SH-SY5Y (cell line): Measurements from ENCODE around the gene DAPK1.

Source experiments
- GATA2 ChIP-seq: IDR thresholded peaks from 2 replicates; pipeline ENCODE4 v1.6.1; 2011; ENCODE audit warnings: mild to moderate bottlenecking, low read depth, low read length
- GATA3 ChIP-seq: IDR thresholded peaks from 2 replicates; pipeline ENCODE4 v1.6.1; 2011; ENCODE audit warnings: low read depth, mild to moderate bottlenecking, low read length, moderate library complexity

The DAPK1 gene

GRCh38 chr9:87556821-87557220 lies 59.2 kb downstream of the DAPK1 start:
- TF ChIP-seq GATA2 (no peak), GATA3 (no peak)

DNA sequence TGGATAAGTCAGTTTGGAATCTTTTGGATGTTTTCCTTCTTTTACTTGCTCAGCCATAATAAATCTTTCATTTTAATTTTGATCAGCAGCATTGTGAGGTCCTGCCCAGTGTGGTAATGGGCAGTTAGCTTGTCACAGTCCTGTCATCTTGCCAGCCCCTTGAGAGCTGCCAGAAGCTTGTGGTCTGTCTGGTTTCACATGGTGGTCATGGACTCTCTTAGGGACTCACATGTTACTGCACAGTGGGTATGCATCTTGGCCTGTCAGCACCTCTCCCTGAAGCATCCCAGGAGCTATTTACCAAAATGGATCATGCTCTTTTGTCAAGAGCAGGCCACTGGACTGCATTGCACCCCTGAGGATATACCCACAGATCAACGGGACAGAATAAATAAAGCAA lies 60.3 kb downstream of the DAPK1 start:
- TF ChIP-seq GATA2 (no peak), GATA3 (no peak)

GRCh38 chr9:87558606-87559190 lies 61.0 kb downstream of the DAPK1 start:
- TF ChIP-seq GATA3 (no peak), GATA2 (no peak)

GRCh38 chr9:87562062-87562461 lies 64.4 kb downstream of the DAPK1 start:
- TF ChIP-seq GATA3: no peak

DNA sequence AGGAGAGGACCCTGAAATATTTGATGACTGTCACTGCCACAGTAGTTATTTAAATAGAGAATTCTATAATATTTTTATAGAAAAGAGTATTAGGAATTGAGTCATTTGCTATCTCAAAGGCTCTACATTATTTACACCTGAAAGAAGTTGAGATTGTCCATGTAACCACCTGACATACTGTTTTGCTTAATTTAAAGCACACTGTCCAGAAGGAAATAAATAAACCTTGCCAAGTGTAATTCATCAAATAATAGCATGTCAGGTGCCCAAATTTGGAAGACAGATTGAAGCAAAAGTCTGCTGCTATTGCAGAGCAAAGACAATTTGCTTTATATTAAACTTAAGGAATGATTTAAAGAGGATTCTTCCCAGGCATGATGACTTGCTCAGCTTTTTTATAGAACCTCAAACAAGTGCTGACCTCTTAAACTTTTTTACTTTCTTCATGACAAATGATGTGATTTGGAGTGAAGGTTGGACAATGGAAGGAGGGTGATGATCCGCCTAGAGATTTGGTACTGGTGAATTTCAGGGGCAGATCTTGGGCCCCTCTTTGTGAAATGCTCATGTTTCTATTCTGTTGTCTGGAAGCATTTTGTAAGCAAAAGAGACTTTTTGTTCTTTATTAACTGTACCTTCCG lies 65.0 kb downstream of the DAPK1 start:
- TF ChIP-seq GATA2 (no peak), GATA3 (no peak)

GRCh38 chr9:87564111-87564510 lies 66.4 kb downstream of the DAPK1 start:
- TF ChIP-seq GATA3 (no peak), GATA2 (no peak)

DNA sequence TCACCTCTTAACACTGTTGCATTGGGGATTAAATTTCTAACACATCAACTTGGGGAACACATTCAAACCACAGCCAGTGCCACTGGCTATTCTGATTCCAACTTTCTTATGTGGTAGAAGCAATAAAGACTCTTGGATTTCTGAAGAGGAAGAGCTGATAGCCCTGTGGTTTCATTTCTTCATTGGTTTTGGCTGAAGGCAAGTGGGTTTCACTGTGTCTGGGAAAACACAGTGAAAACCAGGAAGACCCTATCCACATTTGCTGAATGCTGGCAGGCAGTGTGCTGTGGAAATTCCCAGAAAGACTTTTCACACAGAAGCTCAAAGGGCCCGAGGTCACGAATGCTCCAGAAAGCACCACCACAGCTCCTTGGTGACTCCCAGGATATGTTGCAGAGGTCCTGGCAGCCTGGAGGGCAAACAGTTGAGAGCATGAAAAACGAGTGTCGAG lies 67.1 kb downstream of the DAPK1 start:
- no peak for TF ChIP-seq GATA3
- no peak for TF ChIP-seq GATA2

GRCh38 chr9:87567001-87567400 lies 69.3 kb downstream of the DAPK1 start:
- TF ChIP-seq GATA3: no peak
- no peak for TF ChIP-seq GATA2

DNA sequence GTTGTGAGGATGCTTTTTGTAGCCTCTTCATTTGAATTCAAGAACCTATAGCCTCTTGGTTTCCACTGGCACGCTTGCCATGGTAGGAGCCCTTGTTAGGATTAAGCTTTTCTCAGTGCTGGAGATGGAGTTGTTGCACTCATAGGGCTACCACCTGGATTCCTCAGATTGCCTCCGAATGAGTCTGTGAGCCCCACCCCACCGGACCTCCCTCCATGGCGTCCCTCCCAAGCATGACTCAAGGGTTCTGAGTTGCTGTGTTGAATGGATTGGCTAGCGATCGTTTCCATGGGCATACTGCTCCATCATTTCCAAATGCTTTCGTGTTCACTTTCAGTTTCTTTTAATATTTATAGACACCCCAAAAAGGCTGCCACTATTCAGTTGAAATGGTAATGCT lies 69.9 kb downstream of the DAPK1 start:
- TF ChIP-seq GATA3: no peak
- TF ChIP-seq GATA2: no peak

- TF ChIP-seq GATA2 (no peak), GATA3 (no peak)
Measured at GRCh38 chr9:87567983-87568382, 70.3 kb downstream of the DAPK1 start.

- TF ChIP-seq GATA3 (no peak), GATA2 (no peak)
Measured at GRCh38 chr9:87568401-87568800, 70.7 kb downstream of the DAPK1 start.

DNA sequence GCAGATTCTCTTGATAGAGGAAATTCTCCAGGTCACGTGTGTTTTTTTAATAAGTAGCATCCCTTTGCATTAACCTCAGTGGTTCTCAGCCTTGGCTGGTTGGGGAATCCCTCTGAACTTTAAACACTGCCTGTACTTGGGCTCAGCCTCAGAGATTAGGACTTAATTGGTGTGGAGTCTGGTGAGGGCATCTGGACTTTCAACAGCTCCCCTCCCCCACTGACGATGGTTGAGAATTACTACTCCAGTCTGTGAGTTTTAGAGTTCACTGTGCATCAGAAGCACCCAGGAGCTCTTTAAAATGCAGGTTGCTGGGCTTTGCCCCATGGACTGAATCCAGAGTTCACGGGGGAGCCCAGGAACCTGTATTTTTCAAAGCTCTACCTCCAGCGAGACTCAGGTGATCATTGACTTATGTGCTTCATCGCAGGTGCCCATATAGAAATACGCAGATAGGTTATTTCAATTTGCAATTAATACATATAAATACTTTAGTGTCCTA lies 71.4 kb downstream of the DAPK1 start:
- no peak for TF ChIP-seq GATA3
- peak; percentile 66 for TF ChIP-seq GATA2

DNA sequence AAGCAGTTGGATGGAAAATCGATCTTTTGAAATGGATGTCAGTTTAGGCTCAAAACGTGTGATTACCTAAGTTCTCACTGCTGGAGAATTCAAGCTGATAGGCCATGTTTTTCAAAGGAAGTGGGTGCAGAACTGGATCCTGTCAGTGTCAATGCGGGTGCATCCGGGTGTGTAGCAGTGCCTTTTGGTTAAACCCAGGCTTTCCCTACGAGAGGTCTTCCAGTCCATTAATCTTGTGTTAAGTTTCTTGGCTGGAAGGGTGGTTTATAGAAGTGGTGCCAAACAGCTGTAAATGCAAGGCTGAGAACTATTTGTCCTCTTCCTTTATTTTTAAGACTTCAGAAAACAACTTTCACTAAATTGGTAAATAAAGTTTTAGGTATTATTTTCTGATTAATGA lies 71.9 kb downstream of the DAPK1 start:
- no peak for TF ChIP-seq GATA2
- no peak for TF ChIP-seq GATA3

- TF ChIP-seq GATA3 (no peak), GATA2 (no peak)
Measured at GRCh38 chr9:87570000-87570908, 72.6 kb downstream of the DAPK1 start.

GRCh38 chr9:87572719-87573118 lies 75.1 kb downstream of the DAPK1 start:
- no peak for TF ChIP-seq GATA2
- no peak for TF ChIP-seq GATA3
